HEK293 (cell line): ENCODE measurements around the gene STAP1.

ENCODE experiments used
- CTCF ChIP-seq: fragments of 450-650 bp; formaldehyde crosslinking; IDR thresholded peaks from 2 replicates; pipeline ENCODE4 v1.5.1; 2016; ENCODE audit warnings: missing biosample characterization, missing genetic modification characterization
- EGR2 ChIP-seq: fragments of 450-650 bp; formaldehyde crosslinking; IDR thresholded peaks from 2 replicates; pipeline ENCODE4 v1.5.1; 2016; ENCODE audit warnings: low read depth, missing biosample characterization, missing genetic modification characterization
- KLF7 ChIP-seq: fragments of 450-650 bp; formaldehyde crosslinking; IDR thresholded peaks from 2 replicates; pipeline ENCODE4 v1.5.1; 2016; ENCODE audit warnings: missing biosample characterization, missing genetic modification characterization, borderline replicate concordance
- ZNF311 ChIP-seq: fragments of 450-650 bp; formaldehyde crosslinking; IDR thresholded peaks from 2 replicates; pipeline ENCODE4 v1.5.1; 2017; ENCODE audit warnings: missing biosample characterization, missing genetic modification characterization, borderline replicate concordance
- ZNF354C ChIP-seq: fragments of 450-650 bp; formaldehyde crosslinking; IDR thresholded peaks from 2 replicates; pipeline ENCODE4 v1.5.1; 2016; ENCODE audit warnings: missing biosample characterization, missing genetic modification characterization, low read depth, borderline replicate concordance
- ZSCAN30 ChIP-seq: fragments of 450-650 bp; IDR thresholded peaks from 2 replicates; pipeline ENCODE4 v1.5.1; 2018; ENCODE audit warnings: missing biosample characterization, mild to moderate bottlenecking, missing genetic modification characterization, moderate library complexity
- TF ChIP-seq, protein P1 (sequence below): fragments of 450-650 bp; formaldehyde crosslinking; IDR thresholded peaks from 2 replicates; pipeline ENCODE4 v1.5.1; 2016; ENCODE audit warnings: missing biosample characterization, missing genetic modification characterization, borderline replicate concordance
- TF ChIP-seq, protein P2 (sequence below): fragments of 450-650 bp; formaldehyde crosslinking; IDR thresholded peaks from 2 replicates; pipeline ENCODE4 v1.5.1; 2016; ENCODE audit warnings: missing biosample characterization, missing genetic modification characterization
- TF ChIP-seq, protein P3 (sequence below): fragments of 450-650 bp; formaldehyde crosslinking; IDR thresholded peaks from 2 replicates; pipeline ENCODE4 v1.5.1; 2016; ENCODE audit warnings: missing biosample characterization, missing genetic modification characterization
- TF ChIP-seq, protein P4 (sequence below): fragments of 450-650 bp; formaldehyde crosslinking; IDR thresholded peaks from 2 replicates; pipeline ENCODE4 v1.5.1; 2016; ENCODE audit warnings: missing biosample characterization, missing genetic modification characterization, low read depth

GRCh38 chr4:67522851-67523671 lies 35.5 kb upstream of the STAP1 start:
- TF ChIP-seq, protein P1, sequence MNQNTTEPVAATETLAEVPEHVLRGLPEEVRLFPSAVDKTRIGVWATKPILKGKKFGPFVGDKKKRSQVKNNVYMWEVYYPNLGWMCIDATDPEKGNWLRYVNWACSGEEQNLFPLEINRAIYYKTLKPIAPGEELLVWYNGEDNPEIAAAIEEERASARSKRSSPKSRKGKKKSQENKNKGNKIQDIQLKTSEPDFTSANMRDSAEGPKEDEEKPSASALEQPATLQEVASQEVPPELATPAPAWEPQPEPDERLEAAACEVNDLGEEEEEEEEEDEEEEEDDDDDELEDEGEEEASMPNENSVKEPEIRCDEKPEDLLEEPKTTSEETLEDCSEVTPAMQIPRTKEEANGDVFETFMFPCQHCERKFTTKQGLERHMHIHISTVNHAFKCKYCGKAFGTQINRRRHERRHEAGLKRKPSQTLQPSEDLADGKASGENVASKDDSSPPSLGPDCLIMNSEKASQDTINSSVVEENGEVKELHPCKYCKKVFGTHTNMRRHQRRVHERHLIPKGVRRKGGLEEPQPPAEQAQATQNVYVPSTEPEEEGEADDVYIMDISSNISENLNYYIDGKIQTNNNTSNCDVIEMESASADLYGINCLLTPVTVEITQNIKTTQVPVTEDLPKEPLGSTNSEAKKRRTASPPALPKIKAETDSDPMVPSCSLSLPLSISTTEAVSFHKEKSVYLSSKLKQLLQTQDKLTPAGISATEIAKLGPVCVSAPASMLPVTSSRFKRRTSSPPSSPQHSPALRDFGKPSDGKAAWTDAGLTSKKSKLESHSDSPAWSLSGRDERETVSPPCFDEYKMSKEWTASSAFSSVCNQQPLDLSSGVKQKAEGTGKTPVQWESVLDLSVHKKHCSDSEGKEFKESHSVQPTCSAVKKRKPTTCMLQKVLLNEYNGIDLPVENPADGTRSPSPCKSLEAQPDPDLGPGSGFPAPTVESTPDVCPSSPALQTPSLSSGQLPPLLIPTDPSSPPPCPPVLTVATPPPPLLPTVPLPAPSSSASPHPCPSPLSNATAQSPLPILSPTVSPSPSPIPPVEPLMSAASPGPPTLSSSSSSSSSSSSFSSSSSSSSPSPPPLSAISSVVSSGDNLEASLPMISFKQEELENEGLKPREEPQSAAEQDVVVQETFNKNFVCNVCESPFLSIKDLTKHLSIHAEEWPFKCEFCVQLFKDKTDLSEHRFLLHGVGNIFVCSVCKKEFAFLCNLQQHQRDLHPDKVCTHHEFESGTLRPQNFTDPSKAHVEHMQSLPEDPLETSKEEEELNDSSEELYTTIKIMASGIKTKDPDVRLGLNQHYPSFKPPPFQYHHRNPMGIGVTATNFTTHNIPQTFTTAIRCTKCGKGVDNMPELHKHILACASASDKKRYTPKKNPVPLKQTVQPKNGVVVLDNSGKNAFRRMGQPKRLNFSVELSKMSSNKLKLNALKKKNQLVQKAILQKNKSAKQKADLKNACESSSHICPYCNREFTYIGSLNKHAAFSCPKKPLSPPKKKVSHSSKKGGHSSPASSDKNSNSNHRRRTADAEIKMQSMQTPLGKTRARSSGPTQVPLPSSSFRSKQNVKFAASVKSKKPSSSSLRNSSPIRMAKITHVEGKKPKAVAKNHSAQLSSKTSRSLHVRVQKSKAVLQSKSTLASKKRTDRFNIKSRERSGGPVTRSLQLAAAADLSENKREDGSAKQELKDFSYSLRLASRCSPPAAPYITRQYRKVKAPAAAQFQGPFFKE = no peak
- TF ChIP-seq, protein P2, sequence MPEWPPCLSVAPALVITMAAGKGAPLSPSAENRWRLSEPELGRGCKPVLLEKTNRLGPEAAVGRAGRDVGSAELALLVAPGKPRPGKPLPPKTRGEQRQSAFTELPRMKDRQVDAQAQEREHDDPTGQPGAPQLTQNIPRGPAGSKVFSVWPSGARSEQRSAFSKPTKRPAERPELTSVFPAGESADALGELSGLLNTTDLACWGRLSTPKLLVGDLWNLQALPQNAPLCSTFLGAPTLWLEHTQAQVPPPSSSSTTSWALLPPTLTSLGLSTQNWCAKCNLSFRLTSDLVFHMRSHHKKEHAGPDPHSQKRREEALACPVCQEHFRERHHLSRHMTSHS = no peak
- TF ChIP-seq CTCF (tag by site-specific recombination) (no peak), ZNF311 (tag by site-specific recombination) (no peak), ZNF354C (tag by site-specific recombination) (no peak), EGR2 (tag by site-specific recombination) (no peak), ZSCAN30 (no peak), KLF7 (tag by site-specific recombination) (no peak)
- TF ChIP-seq, protein P3, sequence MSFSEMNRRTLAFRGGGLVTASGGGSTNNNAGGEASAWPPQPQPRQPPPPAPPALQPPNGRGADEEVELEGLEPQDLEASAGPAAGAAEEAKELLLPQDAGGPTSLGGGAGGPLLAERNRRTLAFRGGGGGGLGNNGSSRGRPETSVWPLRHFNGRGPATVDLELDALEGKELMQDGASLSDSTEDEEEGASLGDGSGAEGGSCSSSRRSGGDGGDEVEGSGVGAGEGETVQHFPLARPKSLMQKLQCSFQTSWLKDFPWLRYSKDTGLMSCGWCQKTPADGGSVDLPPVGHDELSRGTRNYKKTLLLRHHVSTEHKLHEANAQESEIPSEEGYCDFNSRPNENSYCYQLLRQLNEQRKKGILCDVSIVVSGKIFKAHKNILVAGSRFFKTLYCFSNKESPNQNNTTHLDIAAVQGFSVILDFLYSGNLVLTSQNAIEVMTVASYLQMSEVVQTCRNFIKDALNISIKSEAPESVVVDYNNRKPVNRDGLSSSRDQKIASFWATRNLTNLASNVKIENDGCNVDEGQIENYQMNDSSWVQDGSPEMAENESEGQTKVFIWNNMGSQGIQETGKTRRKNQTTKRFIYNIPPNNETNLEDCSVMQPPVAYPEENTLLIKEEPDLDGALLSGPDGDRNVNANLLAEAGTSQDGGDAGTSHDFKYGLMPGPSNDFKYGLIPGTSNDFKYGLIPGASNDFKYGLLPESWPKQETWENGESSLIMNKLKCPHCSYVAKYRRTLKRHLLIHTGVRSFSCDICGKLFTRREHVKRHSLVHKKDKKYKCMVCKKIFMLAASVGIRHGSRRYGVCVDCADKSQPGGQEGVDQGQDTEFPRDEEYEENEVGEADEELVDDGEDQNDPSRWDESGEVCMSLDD = no peak
- TF ChIP-seq, protein P4, sequence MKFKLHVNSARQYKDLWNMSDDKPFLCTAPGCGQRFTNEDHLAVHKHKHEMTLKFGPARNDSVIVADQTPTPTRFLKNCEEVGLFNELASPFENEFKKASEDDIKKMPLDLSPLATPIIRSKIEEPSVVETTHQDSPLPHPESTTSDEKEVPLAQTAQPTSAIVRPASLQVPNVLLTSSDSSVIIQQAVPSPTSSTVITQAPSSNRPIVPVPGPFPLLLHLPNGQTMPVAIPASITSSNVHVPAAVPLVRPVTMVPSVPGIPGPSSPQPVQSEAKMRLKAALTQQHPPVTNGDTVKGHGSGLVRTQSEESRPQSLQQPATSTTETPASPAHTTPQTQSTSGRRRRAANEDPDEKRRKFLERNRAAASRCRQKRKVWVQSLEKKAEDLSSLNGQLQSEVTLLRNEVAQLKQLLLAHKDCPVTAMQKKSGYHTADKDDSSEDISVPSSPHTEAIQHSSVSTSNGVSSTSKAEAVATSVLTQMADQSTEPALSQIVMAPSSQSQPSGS (tag by site-specific recombination) = no peak
